Heart right ventricle (tissue), 16 donors: ENCODE data around the gene RBMS2. TPM values are rescaled to one million over a fixed set of nuclear protein-coding genes. Genes with fewer than 3 reads are reported as not detected.
A peak's percentile ranks its signal among the peaks of the same experiment; 100 is the strongest.

Experiments used
- ATAC-seq, 8 donors: fragments of 200-7000 bp; cut with Tn5 transposase; one replicate each; pipeline ENCODE4 v1.9.1; 2020; ENCODE audit warnings: mild to moderate bottlenecking in 8 of 8, moderate library complexity in 8 of 8, moderate number of reproducible peaks in 1 of 8
- DNase-seq, 2 donors: peaks; one replicate each; pipeline ENCODE4 v3.0.0-alpha.2; 2020
- H3K27ac ChIP-seq, 10 donors: fragments of 200-600 bp; sonication (generic) in 2 of 10; one replicate each; pipeline versions ENCODE4 v1.5.0 to v1.8.0; 2020 to 2022; ENCODE audit warnings: mild to moderate bottlenecking in 3 of 10
- H3K27me3 ChIP-seq, 7 donors: fragments of 200-600 bp; one replicate each; pipeline ENCODE4 v1.8.0; 2021 to 2022; ENCODE audit warnings: mild to moderate bottlenecking in 2 of 7
- H3K36me3 ChIP-seq, 9 donors: fragments of 200-600 bp; sonication (generic) in 1 of 9; one replicate each; pipeline versions ENCODE4 v1.5.0 to v1.8.0; 2020 to 2022; ENCODE audit warnings: mild to moderate bottlenecking in 2 of 9
- H3K4me1 ChIP-seq, 9 donors: fragments of 200-600 bp; sonication (generic) in 1 of 9; one replicate each; pipeline versions ENCODE4 v1.5.0 to v1.8.0; 2020 to 2022; ENCODE audit warnings: mild to moderate bottlenecking in 4 of 9
- H3K4me3 ChIP-seq, 10 donors: fragments of 200-600 bp; sonication (generic) in 2 of 10; one replicate each; pipeline versions ENCODE4 v1.5.0 to v1.8.0; 2020 to 2022; ENCODE audit warnings: mild to moderate bottlenecking in 7 of 10, moderate library complexity in 2 of 10
- H3K9me3 ChIP-seq, 11 donors: fragments of 200-600 bp in 10 of 11; sonication (generic) in 2 of 11; one replicate each; pipeline versions ENCODE4 v1.5.0 to v1.8.0; 2013 to 2022; ENCODE audit warnings: mild to moderate bottlenecking in 2 of 11, control low read depth in 1 of 11, moderate library complexity in 1 of 11
- WGBS, 2 donors: extraction: QIAGEN DNeasy Blood & Tissue Kit; methylation state at CpG; one replicate each; pipeline ENCODE4 v1.1.7; 2013; ENCODE audit warnings: inconsistent platforms in 1 of 2; 5-methylcytosine and 5-hydroxymethylcytosine counted together
- intact Hi-C, 10 donors: fragments of 100-400 bp; cut with DNase I; formaldehyde crosslinking; loops; one replicate each; pipeline versions ENCODE4 v1.11.1 to v1.14.2; 2022
- polyA plus RNA-seq, 2 donors: library from polyadenylated mRNA; stranded (reverse); fragments of 200-250 nt; gene quantifications; one replicate each; pipeline ENCODE4 v1.2.3, GENCODE V29; 2013
- total RNA-seq, 10 donors: library from RNA; stranded (reverse); fragmentation: NEBNext Ultra II Directional in 3 of 10; extraction: Animal tissue kit (Norgen Biotek cat#: 25700) in 3 of 10; gene quantifications; one replicate each; pipeline versions ENCODE4 v1.2.1 to v1.2.4, GENCODE V29; 2021 to 2023
- TF ChIP-seq, protein P1 (sequence below), 9 donors: fragments of 200-600 bp; sonication (generic) in 2 of 9; IDR thresholded peaks; one replicate each; pipeline versions ENCODE4 v1.5.0 to v1.8.0; 2021 to 2022; ENCODE audit warnings: antibody characterized with exemption in 9 of 9, mild to moderate bottlenecking in 5 of 9, moderate library complexity in 1 of 9
- donor health status: Arrhythmogenic right ventricular cardiomyopathy.
- donor health status: ischemic (EF 13 %, LVEDD 7.1; RV severe dilation, severe dysfunction).
- donor health status: healthy with polysubstance abuse.
- donor health status: DM: no; HTN: yes; CAD: no.
- donor health status: DM: no; HTN: no; CAD: no.
- donor health status: ischemic (EF 25% LVEDD 6.9; RV normal size, moderate dysfunction).
- donor health status: ischemic (EF 25% LVEDD 5.7; RV mildly dilated, moderate dysfunction).
- donor health status: healthy.
- donor health status: DM: yes; HTN: yes; CAD: no.
- donor health status: Ischemic cardiomyopathy.
- donor health status: ischemic (EF 35%, LVEDD 5.7; RV mildly dilated, moderate dysfunction).
- donor health status: nonischemic (EF 11% LVEDD 7.7; RV severe dilation, severe dysfunction).
- donor health status: DM: yes; HTN: yes; CAD: no.
- donor health status: PGD.
- donor health status: ischemic (EF 29% LVEDD 5.4; RV normal size, mild dysfunction).
- donor health status: nonischemic (EF 23%, LVEDD 6.1; RV moderate dilation, normal function).

Gene RBMS2
- total and polyA plus RNA-seq, 12 donors: 6.4 to 39.6 (median 31.2) TPM

DNA sequence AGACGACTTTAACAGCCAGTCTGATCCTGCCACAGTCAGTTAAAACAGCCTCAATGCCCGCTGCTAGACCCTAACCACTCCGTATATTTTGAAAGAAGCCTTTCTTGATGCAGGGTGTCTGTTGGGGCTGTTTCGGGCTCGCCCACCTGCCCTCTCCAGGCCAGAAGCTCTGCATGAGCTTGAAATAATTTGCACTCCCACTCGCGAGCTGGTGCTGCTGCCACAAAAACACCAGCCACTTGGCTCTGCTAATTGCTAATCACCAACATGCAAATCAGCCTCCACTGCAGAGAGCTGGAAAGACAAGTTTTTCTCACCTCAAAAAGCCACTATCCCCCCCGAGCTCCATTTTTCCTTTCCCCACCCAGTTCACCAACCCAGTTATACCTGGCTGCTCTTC, 93.0 kb downstream of the RBMS2 start:
- WGBS, 2 donors: 89% methylated on average over 8 of the region's 8 CpGs
- peaks cover 6 to 51% (median 38%) of the 10 kb centered on the region in 9 donors for H3K4me1 ChIP-seq
- H3K4me3 ChIP-seq: no peak overlapping the region
- DNase-seq (no peak), ATAC-seq (no peak)
- TF ChIP-seq, protein P1, sequence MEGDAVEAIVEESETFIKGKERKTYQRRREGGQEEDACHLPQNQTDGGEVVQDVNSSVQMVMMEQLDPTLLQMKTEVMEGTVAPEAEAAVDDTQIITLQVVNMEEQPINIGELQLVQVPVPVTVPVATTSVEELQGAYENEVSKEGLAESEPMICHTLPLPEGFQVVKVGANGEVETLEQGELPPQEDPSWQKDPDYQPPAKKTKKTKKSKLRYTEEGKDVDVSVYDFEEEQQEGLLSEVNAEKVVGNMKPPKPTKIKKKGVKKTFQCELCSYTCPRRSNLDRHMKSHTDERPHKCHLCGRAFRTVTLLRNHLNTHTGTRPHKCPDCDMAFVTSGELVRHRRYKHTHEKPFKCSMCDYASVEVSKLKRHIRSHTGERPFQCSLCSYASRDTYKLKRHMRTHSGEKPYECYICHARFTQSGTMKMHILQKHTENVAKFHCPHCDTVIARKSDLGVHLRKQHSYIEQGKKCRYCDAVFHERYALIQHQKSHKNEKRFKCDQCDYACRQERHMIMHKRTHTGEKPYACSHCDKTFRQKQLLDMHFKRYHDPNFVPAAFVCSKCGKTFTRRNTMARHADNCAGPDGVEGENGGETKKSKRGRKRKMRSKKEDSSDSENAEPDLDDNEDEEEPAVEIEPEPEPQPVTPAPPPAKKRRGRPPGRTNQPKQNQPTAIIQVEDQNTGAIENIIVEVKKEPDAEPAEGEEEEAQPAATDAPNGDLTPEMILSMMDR (IDR thresholded peaks at IDR 0.05): no peak
- intact Hi-C loops: no loop called here
- H3K27me3 ChIP-seq: no peaks in the 10 kb centered on the region
- no peaks in the 10 kb centered on the region for H3K9me3 ChIP-seq
- no peak overlapping the region for H3K27ac ChIP-seq
- peaks cover 3 to 98% (median 73%) of the 10 kb centered on the region in 9 donors for H3K36me3 ChIP-seq

DNA sequence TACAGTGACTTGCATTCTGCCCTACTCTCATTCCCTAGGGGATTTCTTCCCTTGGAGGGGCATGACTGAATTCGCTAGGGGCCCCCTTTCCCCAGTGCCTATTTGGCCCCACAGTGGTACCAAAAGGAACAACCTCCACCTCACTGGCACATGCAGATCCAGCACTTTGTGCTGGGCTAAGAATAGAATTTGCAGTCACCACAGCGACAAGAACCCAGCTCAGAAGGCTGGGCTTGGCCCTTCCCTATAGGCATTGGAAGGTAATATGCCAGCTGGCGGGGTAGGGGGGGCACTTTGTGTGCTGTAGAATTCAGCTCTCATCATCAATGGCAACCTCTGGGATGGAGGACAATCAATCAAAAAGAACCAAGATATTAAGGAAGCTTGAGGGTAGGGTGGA, 94.6 kb downstream of the RBMS2 start:
- DNase-seq (peak in 1 of 2 donors; percentile 38), ATAC-seq (peak; percentile 57 to 97 (median 92))
- WGBS, 2 donors: 60 to 61% methylated on average over 3 of the region's 3 CpGs
- H3K9me3 ChIP-seq: no peaks in the 10 kb centered on the region
- peaks cover 3 to 98% (median 65%) of the 10 kb centered on the region in 9 donors for H3K36me3 ChIP-seq
- H3K4me1 ChIP-seq: peaks cover 7 to 63% (median 49%) of the 10 kb centered on the region in 9 donors
- TF ChIP-seq, protein P1 (IDR thresholded peaks at IDR 0.05): peak in 1 of 9 donors; percentile 9
- peak overlapping the region in 8 of 10 donors; percentile 24 to 71 (median 58) for H3K27ac ChIP-seq
- H3K4me3 ChIP-seq: no peak overlapping the region
- intact Hi-C loops: no loop called here
- no peaks in the 10 kb centered on the region for H3K27me3 ChIP-seq

DNA sequence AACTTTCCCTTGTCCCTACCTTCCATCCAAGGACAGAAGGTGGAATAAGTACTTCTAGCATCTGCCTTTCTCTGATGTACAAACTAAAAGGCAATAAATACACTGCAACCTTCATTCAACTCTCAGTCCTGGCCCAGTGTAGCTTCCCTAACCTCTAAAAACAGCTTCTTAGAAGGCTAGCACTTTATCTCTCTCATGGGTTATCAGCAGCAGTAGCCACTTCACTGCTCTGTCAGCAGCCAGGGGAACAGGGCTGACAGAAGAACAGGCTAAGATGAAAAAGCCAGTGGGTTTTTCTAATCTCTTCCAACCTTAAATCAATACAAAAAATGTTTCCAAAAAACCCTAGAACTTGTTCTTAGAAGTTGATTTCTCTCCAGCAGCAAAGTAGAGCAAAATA, 95.3 kb downstream of the RBMS2 start:
- ATAC-seq: peak in 7 of 8 donors; percentile 49 to 87 (median 81)
- TF ChIP-seq, protein P1 (IDR thresholded peaks at IDR 0.05): no peak
- peak overlapping the region in 8 of 10 donors; percentile 20 to 69 (median 54) for H3K27ac ChIP-seq
- DNase-seq: no peak
- H3K9me3 ChIP-seq: no peaks in the 10 kb centered on the region
- no peak overlapping the region for H3K4me3 ChIP-seq
- H3K27me3 ChIP-seq: no peaks in the 10 kb centered on the region
- H3K36me3 ChIP-seq: peaks cover 3 to 98% (median 59%) of the 10 kb centered on the region in 9 donors
- intact Hi-C loops: no loop called here
- H3K4me1 ChIP-seq: peaks cover 7 to 69% (median 51%) of the 10 kb centered on the region in 9 donors

DNA sequence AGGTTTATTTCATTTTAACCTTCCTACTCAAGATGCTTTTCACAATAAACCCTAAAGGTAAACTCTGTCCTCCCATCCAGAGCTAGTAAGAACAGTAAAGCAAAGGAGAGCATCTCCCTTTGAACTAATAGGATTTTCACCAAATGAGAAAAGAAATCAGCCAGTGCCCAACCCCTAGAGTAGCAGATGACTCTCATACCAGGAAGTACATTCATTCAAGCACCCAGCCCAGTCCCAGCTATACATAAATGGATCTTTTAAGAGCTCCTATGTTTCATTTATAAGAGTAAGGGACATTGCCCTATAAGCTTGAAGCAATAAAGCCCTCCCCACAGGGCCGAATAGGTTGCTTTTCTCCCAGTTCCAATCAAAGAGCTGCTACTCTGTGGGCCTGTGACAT, 100.9 kb downstream of the RBMS2 start:
- Histone ChIP-seq H3K36me3 (peaks cover 0 to 89% (median 13%) of the 10 kb centered on the region in 9 donors), H3K4me3 (no peak overlapping the region), H3K4me1 (peaks cover 12 to 94% (median 72%) of the 10 kb centered on the region in 9 donors), H3K9me3 (no peaks in the 10 kb centered on the region), H3K27me3 (no peaks in the 10 kb centered on the region), H3K27ac (no peak overlapping the region)
- TF ChIP-seq, protein P1 (IDR thresholded peaks at IDR 0.05): no peak
- ATAC-seq (no peak), DNase-seq (no peak)
- WGBS, 2 donors: 88 to 91% methylated on average over 1 of the region's 1 CpG
- intact Hi-C loops: no loop called here
